H1 (cell line): ENCODE measurements around the gene PTN. TPM values are rescaled to one million over a fixed set of nuclear protein-coding genes. Genes with fewer than 3 reads are reported as not detected.

Experiments
- HDAC2 ChIP-seq, 2 experiments: fragments of 300-600 bp in 1 of 2; sonication (generic) in 1 of 2; IDR thresholded peaks; 2 replicates each; pipeline ENCODE4 v1.6.1; 2011 to 2012; ENCODE audit warnings: low read depth in 2 of 2, low read length in 2 of 2, mild to moderate bottlenecking in 2 of 2, moderate library complexity in 2 of 2, borderline replicate concordance in 1 of 2, inconsistent platforms in 1 of 2
- POLR2A ChIP-seq, 2 experiments: IDR thresholded peaks; 1 replicate in 1 of 2; 2 replicates in 1 of 2; pipeline ENCODE4 v1.6.1; 2011; ENCODE audit warnings: low read depth in 2 of 2, low read length in 2 of 2, mild to moderate bottlenecking in 2 of 2; ENCODE audit errors: control extremely low read depth in 1 of 2
- SIN3A ChIP-seq, 2 experiments: IDR thresholded peaks in 1 of 2; conservative IDR thresholded peaks in 1 of 2; 2 replicates each; pipeline ENCODE4 v1.6.1; 2011 to 2012; ENCODE audit warnings: low read length in 2 of 2, improper control_type of control experiment in 1 of 2, low read depth in 1 of 2, mild to moderate bottlenecking in 1 of 2
- SUZ12 ChIP-seq: fragments of 200-600 bp; sonication (generic); IDR thresholded peaks from 2 replicates; pipeline ENCODE4 v1.6.1; 2012; ENCODE audit warnings: mild to moderate bottlenecking, inconsistent platforms, low read length, moderate library complexity, mixed read lengths
- polyA plus RNA-seq, 7 experiments: library from polyadenylated mRNA; depleted of rRNA in 3 of 7; stranded (reverse) in 5 of 7; unstranded in 2 of 7; fragments of >200 nt in 5 of 7; fragments of 200-250 nt in 2 of 7; gene quantifications; 1 replicate in 5 of 7; 2 replicates in 1 of 7; 4 replicates in 1 of 7; pipeline versions ENCODE4 v1.2.1 to v1.2.3, GENCODE V29; 2011 to 2013; ENCODE audit warnings: missing spikeins in 2 of 7, mixed read lengths in 2 of 7
- total RNA-seq: library from RNA; stranded (reverse); fragmentation: NEBNext Ultra II Directional; extraction: Animal tissue kit (Norgen Biotek cat#: 25700); gene quantifications from 2 replicates; pipeline ENCODE4 v1.2.1, GENCODE V29; 2021
- TF ChIP-seq, protein P1 (sequence below), 3 experiments: IDR thresholded peaks; 1 replicate in 2 of 3; 2 replicates in 1 of 3; pipeline versions ENCODE4 v1.5.1 to v1.6.1; 2011; ENCODE audit warnings: low read length in 3 of 3, mild to moderate bottlenecking in 3 of 3, inconsistent platforms in 2 of 3, low read depth in 1 of 3, moderate library complexity in 1 of 3; ENCODE audit not compliant: insufficient read depth in 1 of 3; ENCODE audit errors: control extremely low read depth in 1 of 3

Gene PTN
- total and polyA plus RNA-seq, 2 of the 8 experiments (the other 6 are each of a cell fraction or from before 2014, with no cell fraction given): 23.1 to 27.8 TPM

DNA sequence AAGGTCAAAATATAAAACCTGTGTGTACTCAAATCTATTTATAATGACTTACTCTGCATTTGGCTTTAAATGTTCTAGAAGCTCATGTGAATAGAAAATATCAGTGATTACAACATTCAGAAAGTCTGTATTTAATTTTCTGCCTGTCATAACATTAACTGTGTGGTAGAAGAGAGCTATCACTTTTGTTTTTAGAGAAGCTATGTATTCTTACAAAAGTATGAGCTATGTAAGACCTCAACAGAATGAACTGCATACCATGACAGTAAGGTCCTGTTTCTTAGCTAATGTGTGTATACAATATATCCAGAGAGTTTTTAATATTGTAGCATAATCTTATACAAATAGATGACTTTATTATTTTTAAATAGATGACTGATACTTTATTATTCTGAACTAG, 61.5 kb downstream of the PTN start (continued):
- TF ChIP-seq, protein P1, sequence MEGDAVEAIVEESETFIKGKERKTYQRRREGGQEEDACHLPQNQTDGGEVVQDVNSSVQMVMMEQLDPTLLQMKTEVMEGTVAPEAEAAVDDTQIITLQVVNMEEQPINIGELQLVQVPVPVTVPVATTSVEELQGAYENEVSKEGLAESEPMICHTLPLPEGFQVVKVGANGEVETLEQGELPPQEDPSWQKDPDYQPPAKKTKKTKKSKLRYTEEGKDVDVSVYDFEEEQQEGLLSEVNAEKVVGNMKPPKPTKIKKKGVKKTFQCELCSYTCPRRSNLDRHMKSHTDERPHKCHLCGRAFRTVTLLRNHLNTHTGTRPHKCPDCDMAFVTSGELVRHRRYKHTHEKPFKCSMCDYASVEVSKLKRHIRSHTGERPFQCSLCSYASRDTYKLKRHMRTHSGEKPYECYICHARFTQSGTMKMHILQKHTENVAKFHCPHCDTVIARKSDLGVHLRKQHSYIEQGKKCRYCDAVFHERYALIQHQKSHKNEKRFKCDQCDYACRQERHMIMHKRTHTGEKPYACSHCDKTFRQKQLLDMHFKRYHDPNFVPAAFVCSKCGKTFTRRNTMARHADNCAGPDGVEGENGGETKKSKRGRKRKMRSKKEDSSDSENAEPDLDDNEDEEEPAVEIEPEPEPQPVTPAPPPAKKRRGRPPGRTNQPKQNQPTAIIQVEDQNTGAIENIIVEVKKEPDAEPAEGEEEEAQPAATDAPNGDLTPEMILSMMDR (IDR thresholded peaks at IDR 0.05; ENCODE audit: control extremely low read depth in 1 of 3, insufficient read depth in 1 of 3, low read depth in 1 of 3, low read length in 3 of 3): no peak
- no peak for TF ChIP-seq HDAC2 (IDR thresholded peaks at IDR 0.05; ENCODE audit: borderline replicate concordance in 1 of 2, low read depth in 2 of 2, low read length in 2 of 2)
- TF ChIP-seq SIN3A (conservative IDR thresholded peaks at IDR 0.05 in 1 of 2, IDR thresholded peaks at IDR 0.05 in 1 of 2; ENCODE audit: low read depth in 1 of 2, low read length in 2 of 2): no peak
- TF ChIP-seq SUZ12: no peak
- TF ChIP-seq POLR2A (IDR thresholded peaks at IDR 0.05; ENCODE audit: control extremely low read depth in 1 of 2, low read depth in 2 of 2, low read length in 2 of 2): no peak
- TF ChIP-seq, all 59 proteins: peak for 0
